ENCODE measurements around the gene C21orf58. TPM values are rescaled to one million over a fixed set of nuclear protein-coding genes. Genes with fewer than 3 reads are reported as not detected.

Gene C21orf58
- total and polyA plus RNA-seq, 12 donors, result 0.51 to 2.9 (median 1.3) TPM

DNA sequence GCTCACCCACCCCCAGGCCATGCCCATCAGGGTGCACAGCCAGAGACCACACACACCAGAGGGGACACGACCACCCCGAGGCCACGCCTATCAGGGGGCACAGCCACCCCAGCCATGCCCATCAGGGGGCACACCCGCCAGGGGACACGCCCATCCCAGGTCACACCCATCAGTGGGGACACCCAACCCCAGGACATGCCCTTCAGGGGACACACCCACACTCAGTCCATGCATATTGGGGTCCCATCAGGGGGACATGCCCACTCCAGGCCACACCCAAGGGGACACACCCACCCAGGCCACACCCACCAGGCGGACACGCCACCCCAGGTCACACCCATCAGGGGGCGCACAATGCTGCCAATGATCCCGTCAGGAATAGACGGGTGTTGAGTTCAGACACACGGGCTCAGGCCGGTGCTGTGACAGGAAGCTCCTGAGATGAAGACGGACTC, 59.0 kb downstream of the C21orf58 start:
- no peaks in the 10 kb centered on the region for H3K9me3 ChIP-seq
- no peaks in the 10 kb centered on the region for H3K27me3 ChIP-seq
- no peaks in the 10 kb centered on the region for H3K4me1 ChIP-seq
- no peak overlapping the region for H3K4me3 ChIP-seq
- 89 to 92% methylated on average over 13 of the region's 13 CpGs for WGBS, 2 donors
- TF ChIP-seq, protein P1, sequence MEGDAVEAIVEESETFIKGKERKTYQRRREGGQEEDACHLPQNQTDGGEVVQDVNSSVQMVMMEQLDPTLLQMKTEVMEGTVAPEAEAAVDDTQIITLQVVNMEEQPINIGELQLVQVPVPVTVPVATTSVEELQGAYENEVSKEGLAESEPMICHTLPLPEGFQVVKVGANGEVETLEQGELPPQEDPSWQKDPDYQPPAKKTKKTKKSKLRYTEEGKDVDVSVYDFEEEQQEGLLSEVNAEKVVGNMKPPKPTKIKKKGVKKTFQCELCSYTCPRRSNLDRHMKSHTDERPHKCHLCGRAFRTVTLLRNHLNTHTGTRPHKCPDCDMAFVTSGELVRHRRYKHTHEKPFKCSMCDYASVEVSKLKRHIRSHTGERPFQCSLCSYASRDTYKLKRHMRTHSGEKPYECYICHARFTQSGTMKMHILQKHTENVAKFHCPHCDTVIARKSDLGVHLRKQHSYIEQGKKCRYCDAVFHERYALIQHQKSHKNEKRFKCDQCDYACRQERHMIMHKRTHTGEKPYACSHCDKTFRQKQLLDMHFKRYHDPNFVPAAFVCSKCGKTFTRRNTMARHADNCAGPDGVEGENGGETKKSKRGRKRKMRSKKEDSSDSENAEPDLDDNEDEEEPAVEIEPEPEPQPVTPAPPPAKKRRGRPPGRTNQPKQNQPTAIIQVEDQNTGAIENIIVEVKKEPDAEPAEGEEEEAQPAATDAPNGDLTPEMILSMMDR (IDR thresholded peaks at IDR 0.05), result no peak
- ATAC-seq (peak in 3 of 8 donors; percentile 27 to 60 (median 32)), DNase-seq (no peak)
- no peak overlapping the region for H3K27ac ChIP-seq
- H3K36me3 ChIP-seq, result peaks cover 6 to 100% (median 81%) of the 10 kb centered on the region in 9 donors
- intact Hi-C loops (cut with DNase I), result loop anchor here in 2 of 10 donors (10.0 kb wide), 2 partner anchors 50 to 170 kb away; no protein-coding TSS in a partner anchor

DNA sequence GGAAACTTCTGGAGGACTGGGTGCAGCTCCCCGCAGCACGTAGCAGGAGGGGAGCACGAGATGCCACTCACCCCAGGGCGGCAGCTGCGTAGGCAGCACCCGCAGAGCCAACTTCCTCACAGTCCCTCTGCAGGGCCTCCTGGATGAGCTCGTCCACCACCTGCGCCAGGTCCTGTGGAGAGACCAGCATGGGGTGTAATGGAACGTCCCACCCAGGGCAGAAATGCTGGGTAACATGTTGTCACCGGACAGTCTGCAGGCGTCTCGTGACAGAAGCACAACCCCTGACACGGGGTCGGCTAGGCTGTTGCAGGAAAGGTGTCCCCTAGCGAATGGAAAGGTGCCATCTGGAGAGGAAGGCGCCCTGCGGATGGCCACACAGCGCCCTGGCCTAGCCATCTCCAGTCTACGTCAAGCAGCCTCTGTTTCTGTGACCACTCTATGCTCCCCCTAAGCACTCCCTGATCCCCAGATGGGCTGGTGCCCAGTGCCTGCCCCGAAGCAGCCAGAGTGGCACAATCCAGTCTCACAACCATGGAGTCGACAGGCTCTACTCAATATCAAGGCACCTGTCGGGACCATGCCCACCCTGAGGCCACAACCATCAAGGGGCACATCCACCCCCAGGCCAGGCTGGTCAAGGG, 59.5 kb downstream of the C21orf58 start:
- H3K4me1 ChIP-seq, result no peaks in the 10 kb centered on the region
- H3K36me3 ChIP-seq, result peaks cover under 1 to 100% (median 80%) of the 10 kb centered on the region in 9 donors
- intact Hi-C loops (cut with DNase I), result loop anchor here in 2 of 10 donors (10.0 kb wide), 2 partner anchors 51 to 171 kb away; no protein-coding TSS in a partner anchor
- WGBS, 2 donors, result 90 to 92% methylated on average over 22 of the region's 22 CpGs
- TF ChIP-seq, protein P1 (IDR thresholded peaks at IDR 0.05), result no peak
- H3K4me3 ChIP-seq, result no peak overlapping the region
- no peaks in the 10 kb centered on the region for H3K9me3 ChIP-seq
- H3K27ac ChIP-seq, result no peak overlapping the region
- no peak for DNase-seq
- H3K27me3 ChIP-seq, result no peaks in the 10 kb centered on the region
- peak in 4 of 8 donors; percentile 21 to 43 (median 26) for ATAC-seq

DNA sequence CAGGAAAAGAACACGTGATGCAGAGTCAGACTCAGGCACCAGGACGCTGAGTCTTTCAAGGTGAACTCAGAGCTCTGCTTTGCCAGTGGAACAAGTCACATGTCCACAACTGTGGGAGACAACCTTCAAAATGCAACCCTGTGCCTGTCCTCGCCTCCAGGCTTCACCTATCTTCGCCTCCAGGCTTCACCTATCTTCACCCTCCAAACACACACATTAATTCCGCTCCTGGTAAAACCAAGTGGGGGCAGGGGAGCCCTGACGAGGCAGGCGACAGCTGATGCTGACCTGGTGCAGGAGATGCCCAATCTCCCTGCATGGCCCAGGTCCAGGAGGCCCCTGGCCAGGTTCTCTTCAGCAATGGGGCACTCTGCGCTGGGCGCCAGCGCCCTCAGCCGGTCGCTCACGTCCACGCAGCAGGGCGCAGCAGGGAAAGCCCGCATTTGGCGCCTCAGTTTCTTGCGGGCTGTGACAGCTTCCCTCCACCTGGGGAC, 67.1 kb downstream of the C21orf58 start:
- intact Hi-C loops (cut with DNase I), result loop anchor here in 4 of 10 donors (5.0 to 10.0 kb wide), 4 partner anchors 112 to 284 kb away; no protein-coding TSS in a partner anchor
- TF ChIP-seq, protein P1 (IDR thresholded peaks at IDR 0.05), result peak; percentile 6 to 63 (median 48)
- Histone ChIP-seq H3K4me1 (peaks cover 0 to 26% (median 3%) of the 10 kb centered on the region in 9 donors), H3K9me3 (no peaks in the 10 kb centered on the region), H3K27ac (peak overlapping the region in 8 of 10 donors; percentile 7 to 71 (median 60)), H3K27me3 (no peaks in the 10 kb centered on the region), H3K4me3 (no peak overlapping the region), H3K36me3 (peaks cover 0 to 100% (median 81%) of the 10 kb centered on the region in 9 donors)
- WGBS, 2 donors, result 68 to 73% methylated on average over 18 of the region's 18 CpGs
- DNase-seq (peak; percentile 47 to 60), ATAC-seq (peak; percentile 63 to 93 (median 86))

DNA sequence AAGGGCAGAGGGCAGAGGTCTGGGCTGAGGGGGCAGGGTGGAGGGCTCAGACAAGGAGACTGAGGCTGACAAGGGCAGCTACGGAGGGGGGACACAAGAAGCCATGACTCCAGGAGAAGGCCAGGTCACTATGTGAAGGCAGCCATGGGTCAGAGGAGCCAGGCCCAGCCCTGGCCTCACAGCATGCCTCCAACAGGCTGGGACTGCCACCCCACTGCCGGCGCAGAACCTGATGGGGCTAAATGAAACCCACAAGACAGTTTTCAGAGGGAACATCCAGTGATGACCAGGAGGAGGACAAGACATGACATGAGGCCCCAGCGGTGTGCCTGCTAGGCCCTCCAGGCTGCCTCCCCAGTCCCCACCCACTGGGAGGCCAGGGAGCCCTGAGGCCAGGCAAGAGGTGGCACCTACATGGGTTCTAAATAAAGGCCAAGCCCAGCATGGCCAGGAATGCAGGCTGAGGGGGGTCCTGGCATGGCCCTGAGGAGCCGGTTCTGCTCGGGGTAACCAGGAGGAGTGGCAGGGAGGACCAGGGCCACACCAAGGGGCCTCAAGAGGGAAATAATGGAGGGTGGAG, 67.8 kb downstream of the C21orf58 start:
- 86 to 88% methylated on average over 6 of the region's 6 CpGs for WGBS, 2 donors

More for the DNA sequence above, 67.8 kb downstream of the C21orf58 start:
- Histone ChIP-seq H3K27ac (peak overlapping the region in 9 of 10 donors; percentile 7 to 71 (median 60)), H3K4me3 (no peak overlapping the region), H3K4me1 (peaks cover 0 to 26% (median 3%) of the 10 kb centered on the region in 9 donors), H3K27me3 (no peaks in the 10 kb centered on the region), H3K36me3 (peaks cover 0 to 100% (median 81%) of the 10 kb centered on the region in 9 donors), H3K9me3 (no peaks in the 10 kb centered on the region)
- DNase-seq, result no peak
- TF ChIP-seq, protein P1 (IDR thresholded peaks at IDR 0.05), result no peak
- intact Hi-C loops (cut with DNase I), result loop anchor here in 4 of 10 donors (5.0 to 10.0 kb wide), 4 partner anchors 111 to 284 kb away; no protein-coding TSS in a partner anchor
- ATAC-seq, result peak in 7 of 8 donors; percentile 5 to 32 (median 11)

Data from heart right ventricle (tissue), 16 donors.